RCC 7860 (cell line): ENCODE measurements around the gene WDR19.
"Not testable (repeated sequence)": the region's sequence is repeated elsewhere in the genome, so short reads cannot be mapped to it uniquely, and the experiment has no call there.

Experiments used
- DNase-seq: peaks from one replicate; pipeline ENCODE4 v3.0.0-alpha.2; 2015; ENCODE audit warnings: low spot score
- FAIRE-seq: peaks from 2 replicates; lab custom pipeline; 2012; peaks lifted over from hg19 to GRCh38; lab: Jason Lieb, UNC

Gene WDR19

GRCh38 chr4:39232100-39232499 lies 49.8 kb downstream of the WDR19 start:
- no peak for FAIRE-seq
- DNase-seq: no peak

- FAIRE-seq (no peak), DNase-seq (no peak)
Observed at GRCh38 chr4:39233114-39233513, 50.8 kb downstream of the WDR19 start.

- FAIRE-seq (no peak), DNase-seq (no peak)
Observed at GRCh38 chr4:39233783-39234182, 51.5 kb downstream of the WDR19 start.

GRCh38 chr4:39235021-39235420 lies 52.7 kb downstream of the WDR19 start:
- no peak for DNase-seq
- no peak for FAIRE-seq

GRCh38 chr4:39235696-39236095 lies 53.4 kb downstream of the WDR19 start:
- no peak for DNase-seq
- no peak for FAIRE-seq

GRCh38 chr4:39237179-39237578 lies 54.9 kb downstream of the WDR19 start:
- FAIRE-seq (no peak), DNase-seq (no peak)

GRCh38 chr4:39243462-39243861 lies 61.1 kb downstream of the WDR19 start:
- FAIRE-seq (no peak), DNase-seq (no peak)

- FAIRE-seq: peak; percentile 66
Observed at GRCh38 chr4:39255266-39255665, 72.9 kb downstream of the WDR19 start.

GRCh38 chr4:39255871-39256270 lies 73.5 kb downstream of the WDR19 start:
- DNase-seq (no peak), FAIRE-seq (no peak)

More at GRCh38 chr4:39255266-39255665, 72.9 kb downstream of the WDR19 start:
- DNase-seq: peak; percentile 48

GRCh38 chr4:39256436-39256835 lies 74.1 kb downstream of the WDR19 start:
- FAIRE-seq (no peak), DNase-seq (no peak)

GRCh38 chr4:39259571-39260330 lies 77.4 kb downstream of the WDR19 start:
- no peak for DNase-seq
- FAIRE-seq: no peak

GRCh38 chr4:39263895-39264294 lies 81.6 kb downstream of the WDR19 start:
- DNase-seq: no peak
- FAIRE-seq: no peak

GRCh38 chr4:39274503-39274902 lies 92.2 kb downstream of the WDR19 start:
- FAIRE-seq: no peak
- no peak for DNase-seq

GRCh38 chr4:39277661-39278060 lies 95.3 kb downstream of the WDR19 start:
- FAIRE-seq, DNase-seq: not testable (repeated sequence)

GRCh38 chr4:39278476-39278875 lies 96.1 kb downstream of the WDR19 start:
- DNase-seq: no peak
- no peak for FAIRE-seq

GRCh38 chr4:39279416-39279815 lies 97.1 kb downstream of the WDR19 start:
- no peak for DNase-seq
- FAIRE-seq: no peak

- no peak for FAIRE-seq
- DNase-seq: no peak
Observed at GRCh38 chr4:39280770-39281169, 98.4 kb downstream of the WDR19 start.

GRCh38 chr4:39285111-39285795 lies 102.9 kb downstream of the WDR19 start:
- FAIRE-seq: no peak
- no peak for DNase-seq

GRCh38 chr4:39285853-39286252 lies 103.5 kb downstream of the WDR19 start:
- no peak for FAIRE-seq
- DNase-seq: no peak

- FAIRE-seq (no peak), DNase-seq (no peak)
Observed at GRCh38 chr4:39286263-39286662, 103.9 kb downstream of the WDR19 start.

- DNase-seq: no peak
- FAIRE-seq: no peak
Observed at GRCh38 chr4:39287223-39287622, 104.9 kb downstream of the WDR19 start.

- no peak for DNase-seq
- FAIRE-seq: no peak
Observed at GRCh38 chr4:39291686-39292085, 109.4 kb downstream of the WDR19 start.
